Lung microvascular endothelial cell (primary cell): ENCODE data around the gene MYH11. TPM values are rescaled to one million over a fixed set of nuclear protein-coding genes. Genes with fewer than 3 reads are reported as not detected.
A peak's percentile ranks its signal among the peaks of the same experiment; 100 is the strongest.
"Not testable (repeated sequence)": the region's sequence is repeated elsewhere in the genome, so short reads cannot be mapped to it uniquely, and the experiment has no call there.

Experiments
- DNase-seq, 2 donors: peaks; one replicate each; pipeline versions ENCODE4 v3.0.0 to v3.0.0-alpha.2; 2010; ENCODE audit warnings: low read depth in 2 of 2
- total RNA-seq: library from RNA; depleted of rRNA; stranded (reverse); fragments of >200 nt; gene quantifications from 2 replicates; pipeline ENCODE4 v1.2.1, GENCODE V29; 2014

MYH11 gene
- total RNA-seq, 1 donor from 2014 or later: not detected

DNA sequence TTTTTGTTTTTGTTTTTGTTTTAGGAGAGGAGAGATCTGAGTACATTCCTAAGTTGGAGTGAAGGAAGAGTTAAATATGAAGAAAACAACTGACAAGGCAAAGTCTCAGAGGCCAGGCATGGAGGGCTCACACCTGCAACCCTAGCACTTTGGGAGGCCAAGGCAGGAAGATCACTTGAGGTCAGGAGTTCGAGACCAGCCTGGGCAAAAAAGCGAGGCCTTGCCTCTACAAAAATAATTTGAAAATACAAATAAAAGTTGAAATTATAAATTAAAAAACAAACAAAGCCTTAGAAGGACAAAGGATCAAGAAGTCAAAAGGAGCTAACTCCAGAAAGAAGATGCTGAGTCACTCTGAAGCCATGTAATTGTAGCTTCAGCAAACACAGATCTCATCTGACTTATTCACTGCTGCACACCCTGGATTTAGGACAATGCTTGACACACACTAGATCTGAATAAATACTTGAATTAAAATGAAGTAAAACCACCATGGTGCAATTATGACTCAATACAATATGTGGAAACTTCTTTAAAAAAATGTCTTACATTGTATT, 22.5 kb upstream of the MYH11 start:
- peak in 1 of 2 donors; percentile 60 for DNase-seq

DNA sequence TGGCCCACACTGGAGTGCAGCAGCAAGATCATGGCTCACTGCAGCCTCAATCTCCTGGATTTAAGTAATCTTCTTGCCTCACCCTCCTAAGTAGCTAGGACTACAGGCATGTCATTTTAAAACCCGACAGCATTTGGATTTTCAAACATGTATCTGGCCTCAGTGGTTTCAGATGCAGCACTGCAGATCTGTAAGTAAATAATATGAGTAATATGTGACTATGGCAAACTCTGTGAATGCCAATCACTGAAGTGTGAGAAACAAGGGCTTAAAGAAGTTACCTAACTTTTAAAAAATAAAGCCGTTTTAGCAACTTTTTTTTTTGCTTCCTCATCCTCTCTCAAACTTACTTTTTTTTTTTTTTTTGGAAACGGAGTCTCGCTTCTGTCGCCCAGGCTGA, 19.7 kb upstream of the MYH11 start:
- DNase-seq: no peak

DNA sequence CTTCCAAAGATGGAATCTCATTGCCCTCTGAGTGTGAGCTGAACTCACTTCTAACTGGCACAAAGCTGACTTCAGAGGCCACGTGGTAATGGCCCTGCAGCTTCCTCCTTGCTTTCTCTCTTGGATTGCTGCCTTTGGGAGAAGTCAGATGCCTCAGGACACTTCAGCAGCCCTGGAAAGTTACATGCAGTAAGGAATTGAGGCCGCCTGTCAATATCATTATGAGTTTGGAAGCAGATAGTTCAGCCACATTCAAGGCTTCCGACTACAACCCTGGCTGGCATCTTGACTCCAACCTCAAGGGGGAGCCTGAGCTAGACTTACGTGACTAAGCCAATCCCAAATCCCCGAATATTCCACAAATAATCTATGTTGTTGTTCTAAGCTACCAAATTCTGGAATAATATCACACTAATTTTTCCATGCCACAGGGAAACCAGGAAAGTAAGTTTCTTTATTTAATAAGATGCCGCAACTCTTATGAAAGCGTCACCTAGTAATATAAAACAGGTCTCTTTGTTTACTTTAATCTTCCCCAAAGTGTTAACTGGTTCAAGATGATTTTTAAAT, 18.0 kb upstream of the MYH11 start:
- peak; percentile 83 to 84 for DNase-seq

DNA sequence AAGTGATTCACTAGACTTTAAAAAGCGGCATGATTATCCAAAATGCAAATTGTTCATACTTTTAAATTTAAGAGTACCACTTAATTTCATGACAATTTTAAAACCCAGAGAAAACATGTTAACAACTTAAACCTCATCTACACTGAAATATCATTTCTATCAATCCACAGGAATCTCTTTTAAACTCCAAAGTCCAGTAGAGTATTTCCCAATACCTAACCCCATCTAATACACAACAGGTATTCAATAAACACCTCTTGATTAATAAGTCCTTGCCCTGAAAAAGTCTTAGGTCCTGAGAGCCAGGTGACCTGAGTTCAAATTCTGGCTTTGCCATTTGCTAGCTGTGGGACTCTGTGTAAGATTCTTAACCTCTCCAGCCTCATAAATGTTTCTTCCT, 16.9 kb upstream of the MYH11 start:
- no peak for DNase-seq

DNA sequence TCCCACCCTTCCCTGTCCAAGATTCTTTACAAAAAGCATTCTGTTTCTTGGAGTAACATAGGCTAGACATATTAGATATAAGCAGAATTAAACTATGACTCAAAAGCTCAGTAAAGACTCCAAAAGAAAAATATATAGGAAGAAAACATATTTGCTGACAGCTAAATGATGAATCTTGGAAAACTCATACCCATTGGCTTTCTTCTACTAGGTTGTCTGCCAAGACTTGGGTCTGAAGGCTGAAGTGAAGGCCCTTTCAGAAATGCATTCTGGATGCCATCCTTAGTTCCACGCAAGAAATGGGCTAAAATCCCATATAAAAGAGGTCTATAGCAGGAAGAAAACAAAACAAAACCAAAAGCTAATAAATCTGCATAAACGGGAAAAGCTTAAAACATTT, 16.5 kb upstream of the MYH11 start:
- DNase-seq: no peak

DNA sequence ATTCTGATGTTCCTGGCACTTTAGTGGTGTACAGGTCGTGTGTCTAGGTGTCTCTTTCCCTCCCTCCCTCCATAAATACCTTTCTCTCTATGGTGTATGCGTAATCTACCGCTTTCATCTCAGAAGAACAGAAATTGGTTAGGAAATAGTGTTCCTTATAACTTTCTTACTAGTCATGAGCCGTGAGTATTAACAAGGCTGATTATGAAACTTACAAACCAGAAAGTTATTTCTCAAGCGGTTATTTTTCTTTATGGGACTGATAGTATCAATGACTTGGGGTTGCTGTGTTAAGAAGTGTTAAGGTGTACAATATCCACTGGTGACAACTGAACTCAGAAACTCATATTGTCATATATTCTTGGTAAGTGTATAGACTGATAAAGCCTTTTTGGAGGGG, 13.2 kb upstream of the MYH11 start:
- no peak for DNase-seq

DNA sequence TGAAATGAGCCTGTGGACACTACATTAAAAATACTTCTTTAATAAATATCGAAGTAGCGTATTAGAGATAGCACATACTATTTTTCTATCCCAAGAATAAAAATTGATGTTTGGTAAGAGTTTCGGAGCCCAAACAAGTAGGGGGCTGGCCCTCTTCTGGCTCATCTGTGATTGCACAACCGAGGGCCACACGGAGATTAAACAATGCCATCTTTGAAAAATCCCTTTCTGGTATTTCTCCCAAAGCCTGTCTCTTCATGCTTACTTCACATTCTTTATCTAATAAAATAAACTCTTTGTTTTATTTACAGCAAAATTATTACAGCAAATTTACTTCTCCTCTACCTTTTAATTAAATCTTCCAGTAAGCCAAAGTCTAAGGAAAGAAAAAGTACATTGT, 9.6 kb upstream of the MYH11 start:
- no peak for DNase-seq

DNA sequence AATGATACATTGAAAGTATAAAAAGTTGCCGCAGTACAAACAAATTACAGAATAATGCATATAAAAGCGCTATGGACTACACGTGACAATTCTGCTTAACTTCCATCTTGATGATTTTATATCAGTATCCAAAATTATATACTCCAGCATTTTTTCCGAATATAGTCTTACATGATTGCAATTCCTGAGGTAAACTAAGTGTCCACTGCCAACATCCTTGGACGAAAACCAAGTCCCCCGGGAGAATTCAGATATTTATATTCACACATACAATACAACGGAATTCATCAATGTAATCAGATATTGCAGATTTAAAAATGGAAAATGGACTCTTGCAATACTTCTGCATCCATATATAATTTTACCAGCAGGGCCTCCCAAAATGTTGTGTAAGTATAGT, 8.9 kb upstream of the MYH11 start:
- DNase-seq: no peak

DNA sequence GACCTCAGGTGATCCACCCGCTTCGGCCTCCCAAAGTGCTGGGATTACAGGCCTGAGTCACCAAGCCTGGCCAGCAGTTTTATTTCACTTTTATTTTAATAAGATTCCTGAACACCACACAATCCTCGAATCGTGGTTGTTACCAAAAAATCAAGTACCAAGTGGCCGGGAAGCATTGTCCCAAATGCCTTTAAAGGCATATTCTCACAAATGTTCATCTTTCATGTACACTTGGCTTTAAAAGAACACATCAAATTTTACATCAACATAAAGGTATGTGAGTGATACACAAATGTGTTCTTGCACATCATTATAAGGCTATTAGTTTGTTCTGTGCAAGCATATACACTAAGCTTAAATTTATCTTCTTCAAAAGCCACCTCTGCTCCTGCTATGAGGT, 8.1 kb upstream of the MYH11 start:
- DNase-seq: no peak

DNA sequence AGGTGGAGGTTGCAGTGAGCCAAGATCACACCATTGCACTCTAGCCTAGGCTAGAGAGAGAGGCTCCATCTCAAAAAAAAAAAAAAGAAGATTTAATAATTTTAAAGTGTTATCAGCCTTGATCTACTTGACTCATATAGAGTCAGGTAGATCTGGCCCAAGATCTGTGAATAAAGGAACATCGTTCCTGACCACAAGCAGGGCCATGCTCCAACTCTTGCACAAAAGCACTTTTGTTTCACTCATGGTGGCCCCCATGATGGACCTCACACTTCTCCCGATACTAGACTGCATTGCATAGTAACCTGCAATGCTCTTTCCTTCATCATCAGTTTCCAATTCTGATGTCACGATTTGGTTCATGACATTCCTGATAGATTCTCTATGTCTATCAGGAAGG, 5.2 kb upstream of the MYH11 start:
- DNase-seq: no peak

DNA sequence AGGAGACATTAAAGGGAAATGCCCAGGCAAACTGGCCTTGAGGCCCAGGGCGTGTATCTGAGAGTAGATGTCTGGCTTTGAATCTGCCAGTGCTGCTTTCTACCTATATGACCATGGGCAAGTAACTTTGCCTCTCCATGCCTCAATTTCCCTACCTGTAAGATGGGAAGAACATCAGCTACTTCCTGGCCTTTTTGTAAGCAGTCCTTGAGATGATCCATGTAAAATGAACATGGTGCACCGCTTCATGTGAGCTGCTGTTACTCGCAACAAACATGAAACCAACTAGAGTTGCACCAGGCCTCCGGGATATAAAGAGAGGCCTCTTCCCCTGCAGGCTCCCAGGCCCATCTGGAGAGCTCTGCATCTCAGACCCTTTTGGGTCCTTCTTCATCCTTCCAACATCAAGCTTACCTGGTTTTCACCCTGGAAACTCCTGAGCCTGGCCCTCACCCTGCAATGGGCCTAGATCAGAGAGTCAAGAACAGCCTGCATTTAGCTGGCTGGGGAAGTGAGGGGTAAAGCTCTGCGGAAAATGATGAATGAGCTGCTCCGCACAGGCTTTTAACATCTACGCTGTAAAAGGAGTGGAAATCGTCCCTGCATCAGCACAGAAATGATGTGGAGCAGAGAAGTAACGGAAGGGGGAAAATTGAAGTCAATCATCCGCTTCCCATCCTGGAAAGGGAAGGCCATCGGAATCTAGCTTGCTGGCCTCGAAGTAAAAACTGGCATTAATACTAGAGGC, 2.3 kb upstream of the MYH11 start:
- DNase-seq: no peak

DNA sequence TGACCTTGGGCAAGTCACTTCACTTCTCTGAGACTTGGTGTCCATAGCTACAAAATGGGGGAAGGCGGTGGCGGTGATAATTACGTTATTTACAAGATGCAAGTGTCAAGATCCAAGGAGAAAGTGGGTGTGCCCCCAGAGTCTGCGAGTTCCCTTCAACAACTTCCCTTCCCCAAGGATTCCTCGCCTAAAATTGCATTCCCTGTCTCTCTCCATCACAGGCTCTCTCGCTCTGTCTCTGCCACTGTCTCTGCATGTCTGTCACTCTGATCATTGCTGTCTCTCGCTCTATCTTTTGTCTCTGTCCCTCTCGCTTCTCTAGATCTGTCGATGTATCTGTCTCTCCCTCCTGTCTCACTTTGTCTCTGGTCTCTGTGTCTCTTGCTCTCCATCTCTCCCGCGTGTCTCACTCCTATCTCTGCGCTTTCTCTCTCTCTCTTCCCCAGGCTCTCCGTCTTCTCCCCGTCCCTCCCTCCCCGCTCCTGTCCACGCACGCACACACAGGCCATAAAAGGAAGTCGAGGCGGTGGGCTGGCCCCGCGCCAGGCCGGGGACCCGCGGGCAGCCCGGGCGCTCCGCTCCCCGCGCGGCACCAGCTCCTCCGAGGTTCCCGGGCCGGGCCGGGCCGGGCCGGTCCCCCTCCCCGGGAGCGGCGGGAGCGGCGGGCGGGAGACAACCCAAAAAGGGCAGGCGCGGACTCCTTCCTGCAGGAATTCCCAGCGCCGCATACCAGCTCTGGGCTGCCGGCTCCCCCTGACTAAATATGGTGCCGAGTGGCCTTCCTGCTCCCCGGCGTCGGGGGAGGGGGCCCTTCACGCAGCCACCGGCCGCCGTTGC, 1.1 kb upstream of the MYH11 start:
- DNase-seq: peak; percentile 30 to 45

DNA sequence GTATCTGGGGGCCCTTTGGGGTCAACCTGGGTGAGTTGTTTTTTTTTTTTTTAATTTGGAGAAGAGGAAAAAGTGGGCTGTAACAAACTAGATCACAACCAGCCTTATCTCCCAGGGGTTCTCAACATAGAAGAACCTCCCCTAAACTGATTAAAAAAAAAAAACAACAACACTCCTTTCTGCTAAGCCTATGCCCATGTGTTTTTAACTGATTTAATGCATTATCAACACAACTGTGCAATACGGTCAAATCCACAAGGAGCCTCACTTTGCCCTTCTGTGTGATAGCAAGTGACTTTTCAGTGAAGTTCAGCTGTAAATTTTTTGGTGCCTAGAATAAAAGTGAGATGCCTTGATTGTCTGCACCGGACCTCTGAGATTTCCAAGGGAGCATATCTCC, 646 bp downstream of the MYH11 start:
- DNase-seq: no peak

DNA sequence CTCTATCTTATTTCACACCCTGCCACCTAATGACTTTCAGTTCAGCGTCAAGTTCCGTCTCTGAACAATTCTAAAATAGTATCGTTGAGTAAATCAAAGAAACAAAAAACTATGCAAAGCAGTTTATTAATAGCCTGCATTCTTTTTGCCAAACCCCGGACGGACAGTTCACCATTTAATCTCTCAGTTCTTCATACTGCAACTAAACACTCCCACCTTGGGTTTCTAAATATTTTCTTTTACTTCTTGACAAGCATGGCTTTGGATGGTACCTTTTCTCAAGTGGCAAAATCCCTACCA, 1.2 kb downstream of the MYH11 start:
- no peak for DNase-seq

DNA sequence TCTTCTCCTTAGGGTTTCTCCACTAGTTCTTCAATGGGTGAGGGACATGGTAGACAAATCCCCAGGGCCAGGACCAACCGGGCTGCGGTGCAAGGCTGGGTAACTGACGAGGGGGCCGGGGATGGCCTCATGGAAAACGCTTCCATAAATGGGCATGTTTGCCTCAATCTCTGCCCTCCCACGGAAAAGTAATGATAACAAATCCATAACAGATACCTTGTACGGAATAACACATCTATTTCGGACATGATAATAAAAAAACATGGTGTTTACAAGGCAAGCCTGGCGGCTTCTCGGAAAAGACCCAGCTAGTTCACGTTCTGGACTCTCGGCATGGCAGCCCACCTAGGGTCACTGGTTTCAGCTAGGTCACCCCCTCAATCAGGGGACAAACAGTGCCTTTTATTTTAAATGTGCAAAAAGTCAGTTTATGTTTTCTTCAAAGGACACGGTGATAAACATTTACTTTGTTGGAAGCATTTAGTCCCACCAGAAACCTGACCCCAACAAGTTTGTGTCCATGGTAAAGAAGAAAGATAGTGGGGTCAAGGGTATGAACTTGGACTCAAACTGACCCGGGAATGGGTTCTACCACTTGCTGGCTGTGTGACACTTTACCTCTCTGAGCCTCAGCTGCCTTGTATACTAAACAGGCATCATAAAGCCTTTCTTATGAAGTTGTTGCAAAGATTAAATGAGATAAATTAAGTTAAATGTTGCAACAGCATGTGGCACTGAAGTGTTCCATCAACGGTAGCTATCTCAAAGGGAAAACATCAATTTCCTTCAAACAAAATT, 1.7 kb downstream of the MYH11 start:
- no peak for DNase-seq

DNA sequence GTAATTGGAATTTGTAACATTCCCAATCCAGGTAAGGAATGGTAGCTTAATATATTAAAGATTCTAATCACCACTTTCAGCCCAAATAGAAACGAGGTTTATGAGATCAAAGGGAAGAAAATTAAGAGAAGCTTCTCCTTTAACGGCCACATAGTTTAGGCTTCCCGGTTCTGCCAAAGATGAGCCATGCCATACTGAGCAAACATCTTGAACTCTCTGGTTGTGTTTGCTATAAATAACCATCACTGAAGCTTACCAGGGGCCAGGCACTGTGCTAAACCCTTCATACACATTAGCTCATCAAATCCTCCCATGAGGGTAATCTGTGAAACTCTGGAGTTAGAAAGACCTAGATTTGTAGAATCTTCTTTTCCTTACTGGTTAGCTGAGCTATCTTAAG, 2.8 kb downstream of the MYH11 start:
- no peak for DNase-seq

DNA sequence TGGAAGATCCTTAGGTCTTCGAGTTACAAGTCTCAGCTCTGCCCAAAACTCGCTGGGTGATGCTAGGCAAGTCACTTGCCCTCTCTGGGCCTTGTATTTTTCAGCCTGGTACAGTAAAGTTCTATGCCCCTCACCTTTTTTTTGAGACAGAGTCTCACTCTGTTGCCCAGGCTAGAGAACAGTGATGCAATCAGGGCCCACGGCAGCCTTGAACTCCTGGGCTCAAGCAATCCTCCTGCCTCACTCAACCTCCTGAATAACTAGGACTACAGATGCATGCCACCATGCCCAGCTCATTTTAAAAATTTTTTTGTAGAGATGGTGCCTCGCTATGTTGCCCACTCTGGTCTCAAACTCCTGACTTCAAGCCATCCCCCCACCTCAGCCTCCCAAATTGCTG, 3.8 kb downstream of the MYH11 start:
- DNase-seq: no peak

DNA sequence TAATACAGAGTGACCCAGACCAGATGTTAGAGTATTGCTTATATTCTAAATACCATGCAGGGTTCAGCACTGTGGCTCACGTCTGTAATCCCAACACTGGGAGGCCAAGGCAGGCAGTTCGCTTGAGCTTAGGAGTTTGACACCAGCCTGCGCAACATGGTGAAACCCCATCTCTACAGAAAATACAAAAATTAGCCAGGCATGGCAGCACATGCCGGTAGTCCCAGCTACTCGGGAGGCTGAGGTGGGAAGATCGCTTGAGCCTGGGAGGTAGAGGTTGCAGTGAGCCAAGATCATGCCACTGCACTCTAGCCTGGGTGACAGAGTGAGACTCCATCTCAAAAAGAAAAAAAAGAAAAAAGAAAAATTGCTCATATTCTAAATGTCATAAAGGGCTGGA, 6.3 kb downstream of the MYH11 start:
- DNase-seq: not testable (repeated sequence)

DNA sequence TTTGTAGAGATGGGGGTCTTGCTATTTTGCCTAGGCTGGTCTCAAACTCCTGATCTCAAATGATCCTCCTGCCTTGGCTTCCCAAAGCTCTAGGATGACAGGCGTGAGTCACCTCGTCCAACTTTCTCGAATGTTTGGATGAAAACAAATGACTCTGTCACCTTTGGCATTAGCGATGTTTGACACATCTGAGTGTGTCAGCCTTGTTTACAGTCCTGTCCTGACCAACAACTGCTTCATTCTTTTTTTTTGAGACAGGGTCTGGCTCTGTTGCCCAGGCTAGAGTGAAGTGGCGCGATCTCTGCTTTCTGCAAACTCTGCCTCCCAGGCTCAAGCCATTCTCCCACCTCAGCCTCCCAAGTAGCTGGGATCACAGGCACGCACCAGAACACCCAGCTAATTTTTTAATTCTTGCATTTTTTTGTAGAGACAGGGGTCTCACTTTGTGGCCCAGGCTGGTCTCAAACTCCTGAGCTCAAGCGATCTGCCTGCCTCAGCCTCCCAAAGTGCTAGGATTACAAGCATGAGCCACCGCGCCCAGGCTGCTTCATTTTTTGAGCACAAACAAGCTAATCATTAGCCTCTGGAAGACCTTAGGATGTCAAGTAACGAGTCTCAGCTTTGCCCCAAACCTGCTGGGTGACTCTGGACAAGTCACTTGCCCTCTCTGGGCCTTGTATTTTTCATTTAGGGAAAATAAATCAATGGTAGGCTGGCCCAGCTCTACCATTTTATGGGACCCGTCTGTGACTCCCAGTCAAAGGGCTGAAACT, 7.4 kb downstream of the MYH11 start:
- DNase-seq: no peak

DNA sequence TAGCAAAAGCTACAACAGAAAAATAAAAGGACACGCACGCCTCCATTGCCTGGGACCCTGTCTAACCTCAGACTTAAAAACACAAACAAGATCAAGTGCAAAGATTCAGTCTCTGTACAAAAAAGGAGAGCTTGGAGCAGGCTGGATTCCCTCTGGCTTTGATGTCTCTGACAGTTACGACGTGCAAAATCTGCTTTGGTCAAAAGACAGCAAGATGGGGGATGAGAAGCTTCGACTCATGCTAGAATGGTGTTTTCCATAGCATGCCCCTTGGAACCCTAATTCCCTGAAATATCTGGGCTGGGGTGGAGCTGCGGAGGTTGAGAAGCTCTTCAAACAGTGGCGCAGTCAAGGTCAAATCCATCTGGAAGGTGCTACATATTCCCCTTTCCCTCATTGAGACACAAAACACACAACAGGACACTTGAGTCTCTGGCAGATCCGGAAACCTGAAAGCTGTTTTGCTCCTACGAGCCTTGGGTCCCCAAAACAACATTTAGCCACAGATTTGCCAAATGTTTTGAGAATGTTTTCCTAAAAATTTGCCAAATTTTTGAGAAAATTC, 9.1 kb downstream of the MYH11 start:
- DNase-seq: no peak

DNA sequence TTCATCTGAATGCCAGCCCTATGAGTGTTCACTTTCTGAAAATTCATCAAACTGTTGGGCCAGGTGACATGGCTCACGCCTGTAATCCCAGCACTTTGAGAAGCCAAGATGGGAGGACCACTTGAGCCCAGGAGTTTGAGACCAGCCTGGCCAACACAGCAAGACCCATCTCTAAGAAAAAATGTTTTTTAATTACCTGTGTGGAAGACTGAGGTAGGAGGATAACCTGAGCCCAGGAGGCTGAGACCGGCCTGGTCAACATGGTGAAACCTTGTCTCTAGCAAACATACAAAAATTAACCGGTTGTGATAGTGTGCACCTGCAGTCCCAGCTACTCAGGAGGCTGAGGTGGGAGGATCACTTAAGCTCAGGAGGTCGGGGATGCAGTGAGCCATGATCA, 10.3 kb downstream of the MYH11 start:
- no peak for DNase-seq
